A549 (cell line): ENCODE measurements around the gene YPEL1.

ENCODE experiments used
- CHD2 ChIP-seq: fragments of 150-350 bp; IDR thresholded peaks from 2 replicates; pipeline ENCODE4 v1.6.1; 2014; ENCODE audit warnings: low read length; ENCODE audit not compliant: partially characterized antibody
- EHF ChIP-seq: fragments of 250-450 bp; sonication (Bioruptor Pico); IDR thresholded peaks from 2 replicates; pipeline ENCODE4 v1.5.0; 2020; ENCODE audit warnings: mild to moderate bottlenecking
- EP300 ChIP-seq, 2 experiments: fragments of >200 bp; sonication (Bioruptor Twin); formaldehyde crosslinking; IDR thresholded peaks; 2 replicates in 1 of 2; 3 replicates in 1 of 2; pipeline ENCODE4 v1.6.1; 2016 to 2017
- JUNB ChIP-seq: fragments of >200 bp; sonication (Bioruptor Twin); formaldehyde crosslinking; IDR thresholded peaks from 2 replicates; pipeline ENCODE4 v1.6.1; 2016
- POLR2A ChIP-seq: IDR thresholded peaks from 2 replicates; pipeline ENCODE4 v1.6.1; 2012; ENCODE audit warnings: mild to moderate bottlenecking, low read length
- POLR2AphosphoS2 ChIP-seq: conservative IDR thresholded peaks from 2 replicates; pipeline ENCODE4 v1.6.1; 2012; ENCODE audit warnings: low read length, improper control_type of control experiment, inconsistent platforms
- TF ChIP-seq, protein P1 (sequence below): fragments of 150-350 bp; IDR thresholded peaks from 2 replicates; pipeline ENCODE4 v1.6.1; 2014; ENCODE audit warnings: low read depth, mild to moderate bottlenecking, low read length
- TF ChIP-seq, protein P2 (sequence below): fragments of >200 bp; sonication (Bioruptor Twin); formaldehyde crosslinking; IDR thresholded peaks from 3 replicates; pipeline ENCODE4 v1.5.1; 2016
- TF ChIP-seq, protein P3 (sequence below): fragments of 250-450 bp; sonication (Bioruptor Pico); IDR thresholded peaks from 2 replicates; pipeline ENCODE4 v1.5.0; 2021; ENCODE audit warnings: mild to moderate bottlenecking, moderate library complexity, borderline replicate concordance
- TF ChIP-seq, protein P4 (sequence below): IDR thresholded peaks from 2 replicates; pipeline ENCODE4 v1.6.1; 2012

DNA sequence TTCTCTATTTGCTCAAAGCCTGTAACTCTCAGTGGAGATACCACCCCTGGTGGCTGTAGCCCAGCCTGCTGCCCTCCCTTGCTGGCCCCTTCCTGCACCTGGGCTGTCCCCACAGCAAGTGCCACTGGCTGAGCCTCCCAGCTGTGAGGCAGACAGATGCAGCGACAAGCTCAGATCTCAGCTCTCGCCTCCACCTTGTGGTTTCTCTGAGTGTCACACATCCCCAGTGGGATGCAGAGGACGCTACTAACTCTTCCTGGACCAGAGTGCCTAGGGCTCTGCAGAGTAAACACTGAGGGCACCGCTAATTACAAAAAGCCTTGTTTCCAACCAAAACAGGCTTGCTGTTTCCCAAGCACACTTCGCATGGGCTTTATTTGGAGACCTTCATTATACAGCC lies 8.9 kb downstream of the YPEL1 start:
- TF ChIP-seq, protein P1, sequence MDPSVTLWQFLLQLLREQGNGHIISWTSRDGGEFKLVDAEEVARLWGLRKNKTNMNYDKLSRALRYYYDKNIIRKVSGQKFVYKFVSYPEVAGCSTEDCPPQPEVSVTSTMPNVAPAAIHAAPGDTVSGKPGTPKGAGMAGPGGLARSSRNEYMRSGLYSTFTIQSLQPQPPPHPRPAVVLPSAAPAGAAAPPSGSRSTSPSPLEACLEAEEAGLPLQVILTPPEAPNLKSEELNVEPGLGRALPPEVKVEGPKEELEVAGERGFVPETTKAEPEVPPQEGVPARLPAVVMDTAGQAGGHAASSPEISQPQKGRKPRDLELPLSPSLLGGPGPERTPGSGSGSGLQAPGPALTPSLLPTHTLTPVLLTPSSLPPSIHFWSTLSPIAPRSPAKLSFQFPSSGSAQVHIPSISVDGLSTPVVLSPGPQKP = no peak
- TF ChIP-seq, protein P2, sequence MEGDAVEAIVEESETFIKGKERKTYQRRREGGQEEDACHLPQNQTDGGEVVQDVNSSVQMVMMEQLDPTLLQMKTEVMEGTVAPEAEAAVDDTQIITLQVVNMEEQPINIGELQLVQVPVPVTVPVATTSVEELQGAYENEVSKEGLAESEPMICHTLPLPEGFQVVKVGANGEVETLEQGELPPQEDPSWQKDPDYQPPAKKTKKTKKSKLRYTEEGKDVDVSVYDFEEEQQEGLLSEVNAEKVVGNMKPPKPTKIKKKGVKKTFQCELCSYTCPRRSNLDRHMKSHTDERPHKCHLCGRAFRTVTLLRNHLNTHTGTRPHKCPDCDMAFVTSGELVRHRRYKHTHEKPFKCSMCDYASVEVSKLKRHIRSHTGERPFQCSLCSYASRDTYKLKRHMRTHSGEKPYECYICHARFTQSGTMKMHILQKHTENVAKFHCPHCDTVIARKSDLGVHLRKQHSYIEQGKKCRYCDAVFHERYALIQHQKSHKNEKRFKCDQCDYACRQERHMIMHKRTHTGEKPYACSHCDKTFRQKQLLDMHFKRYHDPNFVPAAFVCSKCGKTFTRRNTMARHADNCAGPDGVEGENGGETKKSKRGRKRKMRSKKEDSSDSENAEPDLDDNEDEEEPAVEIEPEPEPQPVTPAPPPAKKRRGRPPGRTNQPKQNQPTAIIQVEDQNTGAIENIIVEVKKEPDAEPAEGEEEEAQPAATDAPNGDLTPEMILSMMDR = 0 out of 3 replicates have a peak, but pooled peaks have one; percentile 8
- TF ChIP-seq, protein P3, sequence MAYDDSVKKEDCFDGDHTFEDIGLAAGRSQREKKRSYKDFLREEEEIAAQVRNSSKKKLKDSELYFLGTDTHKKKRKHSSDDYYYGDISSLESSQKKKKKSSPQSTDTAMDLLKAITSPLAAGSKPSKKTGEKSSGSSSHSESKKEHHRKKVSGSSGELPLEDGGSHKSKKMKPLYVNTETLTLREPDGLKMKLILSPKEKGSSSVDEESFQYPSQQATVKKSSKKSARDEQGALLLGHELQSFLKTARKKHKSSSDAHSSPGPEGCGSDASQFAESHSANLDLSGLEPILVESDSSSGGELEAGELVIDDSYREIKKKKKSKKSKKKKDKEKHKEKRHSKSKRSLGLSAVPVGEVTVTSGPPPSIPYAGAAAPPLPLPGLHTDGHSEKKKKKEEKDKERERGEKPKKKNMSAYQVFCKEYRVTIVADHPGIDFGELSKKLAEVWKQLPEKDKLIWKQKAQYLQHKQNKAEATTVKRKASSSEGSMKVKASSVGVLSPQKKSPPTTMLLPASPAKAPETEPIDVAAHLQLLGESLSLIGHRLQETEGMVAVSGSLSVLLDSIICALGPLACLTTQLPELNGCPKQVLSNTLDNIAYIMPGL (CRISPR knock-in tag) = no peak
- TF ChIP-seq POLR2A (no peak), EP300 (IDR thresholded peaks at IDR 0.05) (no peak), CHD2 (no peak), POLR2AphosphoS2 (no peak), EHF (CRISPR knock-in tag) (no peak), JUNB (no peak)
- TF ChIP-seq, protein P4, sequence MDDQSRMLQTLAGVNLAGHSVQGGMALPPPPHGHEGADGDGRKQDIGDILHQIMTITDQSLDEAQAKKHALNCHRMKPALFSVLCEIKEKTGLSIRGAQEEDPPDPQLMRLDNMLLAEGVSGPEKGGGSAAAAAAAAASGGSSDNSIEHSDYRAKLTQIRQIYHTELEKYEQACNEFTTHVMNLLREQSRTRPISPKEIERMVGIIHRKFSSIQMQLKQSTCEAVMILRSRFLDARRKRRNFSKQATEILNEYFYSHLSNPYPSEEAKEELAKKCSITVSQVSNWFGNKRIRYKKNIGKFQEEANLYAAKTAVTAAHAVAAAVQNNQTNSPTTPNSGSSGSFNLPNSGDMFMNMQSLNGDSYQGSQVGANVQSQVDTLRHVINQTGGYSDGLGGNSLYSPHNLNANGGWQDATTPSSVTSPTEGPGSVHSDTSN = no peak
